Muscle of back (tissue), 11 donors: Measurements from ENCODE around the gene PLEKHG3. TPM values are rescaled to one million over a fixed set of nuclear protein-coding genes. Genes with fewer than 3 reads are reported as not detected.

Experiments
- DNase-seq, 3 donors: peaks; one replicate each; pipeline versions ENCODE4 v3.0.0 to v3.0.0-alpha.2; 2013
- polyA plus RNA-seq, 10 donors: library from polyadenylated mRNA; unstranded; fragments of 120-200 nt; gene quantifications; one replicate each; pipeline ENCODE4 v1.2.1, GENCODE V29; 2013; ENCODE audit not compliant: insufficient read length in 10 of 10

The PLEKHG3 gene
- polyA plus RNA-seq, 10 donors, result 17.4 to 34.5 (median 22.6) TPM

GRCh38 chr14:64705381-64706118, 1.3 kb downstream of the PLEKHG3 start:
- DNase-seq, result peak in 1 of 3 donors; percentile 72

GRCh38 chr14:64706119-64706592, 1.9 kb downstream of the PLEKHG3 start:
- no peak for DNase-seq

DNA sequence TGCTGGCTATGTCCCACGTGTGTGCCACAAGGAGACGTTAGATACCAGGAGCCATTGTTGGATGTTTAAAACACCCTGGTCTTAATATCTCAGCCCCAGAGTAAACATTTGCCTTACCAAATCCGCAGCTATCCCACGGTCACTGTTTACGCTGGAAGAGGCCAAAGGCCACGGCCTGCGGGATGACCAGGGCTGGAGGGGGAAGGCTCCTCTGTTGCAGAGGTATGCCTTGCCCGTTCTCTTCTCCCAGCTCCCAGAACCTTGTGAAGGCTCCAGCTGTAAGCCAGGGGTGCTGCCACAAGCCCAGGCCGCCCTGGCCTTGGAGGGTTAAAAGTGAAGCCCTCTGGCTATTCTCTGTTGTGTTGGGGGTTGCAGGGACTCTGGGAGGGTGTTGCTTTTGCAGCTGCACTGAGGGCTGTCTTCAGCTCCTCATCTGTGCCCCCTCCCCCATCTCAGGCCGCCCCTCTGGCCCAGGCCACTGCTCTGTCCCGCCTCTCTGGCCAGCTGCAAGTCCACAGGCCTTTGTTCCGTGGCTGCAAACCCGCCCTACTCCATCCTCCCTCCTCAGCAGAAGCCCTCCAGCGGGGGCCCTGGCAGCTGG, 2.5 kb downstream of the PLEKHG3 start:
- DNase-seq, result peak; percentile 60 to 93 (median 75)

GRCh38 chr14:64707661-64708060, 3.4 kb downstream of the PLEKHG3 start:
- DNase-seq, result peak in 1 of 3 donors; percentile 65

GRCh38 chr14:64708148-64709004, 4.2 kb downstream of the PLEKHG3 start:
- DNase-seq, result peak in 2 of 3 donors; percentile 51 to 67

DNA sequence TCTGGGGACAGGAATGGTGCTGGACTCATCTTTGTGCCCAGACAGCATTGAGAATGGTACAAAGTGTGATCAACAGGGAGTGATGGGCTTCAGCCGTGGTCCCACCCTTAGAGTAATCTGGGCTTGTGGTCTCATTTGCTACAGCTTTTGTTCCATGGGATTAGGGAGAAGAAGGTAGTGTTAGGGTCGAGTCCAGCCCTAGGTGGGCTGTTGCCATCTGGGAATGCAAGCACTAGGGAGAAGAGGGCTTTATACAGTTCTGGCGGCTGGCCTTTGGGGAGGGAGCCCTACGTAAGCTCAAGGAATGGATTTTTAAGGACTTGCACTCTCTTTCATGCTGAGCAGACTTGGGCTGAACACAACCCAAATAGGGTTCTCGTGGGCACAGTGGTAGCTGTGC, 4.9 kb downstream of the PLEKHG3 start:
- no peak for DNase-seq

- DNase-seq, result no peak
These were observed 6.8 kb downstream of the PLEKHG3 start for GRCh38 chr14:64711039-64711438.

GRCh38 chr14:64713677-64714076, 9.5 kb downstream of the PLEKHG3 start:
- DNase-seq, result no peak

DNA sequence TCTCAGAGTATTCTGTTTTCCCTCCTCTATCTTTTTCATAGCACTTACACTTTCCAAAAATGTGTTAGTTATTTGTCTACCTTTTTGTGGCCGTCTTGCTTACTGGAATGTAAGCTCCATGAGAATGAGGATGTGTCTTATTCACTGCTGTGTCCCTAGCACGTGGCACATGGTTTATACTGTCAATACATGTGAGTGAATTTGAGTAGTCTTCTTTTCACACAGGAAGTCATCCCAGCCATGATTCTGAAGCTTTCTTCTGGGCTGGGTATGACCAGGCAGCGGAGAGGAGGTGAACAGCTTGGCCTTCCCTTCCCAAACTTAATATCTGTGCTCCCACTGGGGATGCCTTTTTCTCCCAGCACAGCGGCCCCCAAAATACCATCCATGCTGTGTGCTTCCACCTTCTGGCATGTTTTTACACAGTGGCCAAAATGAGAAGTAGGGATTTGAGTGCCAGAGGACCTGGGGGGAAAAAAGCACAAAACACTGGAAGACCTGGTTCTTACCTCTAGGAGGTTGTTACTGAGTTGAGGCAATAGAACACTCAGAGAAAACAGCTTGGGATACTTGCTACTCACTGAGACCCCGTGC, 10.3 kb downstream of the PLEKHG3 start:
- no peak for DNase-seq

DNA sequence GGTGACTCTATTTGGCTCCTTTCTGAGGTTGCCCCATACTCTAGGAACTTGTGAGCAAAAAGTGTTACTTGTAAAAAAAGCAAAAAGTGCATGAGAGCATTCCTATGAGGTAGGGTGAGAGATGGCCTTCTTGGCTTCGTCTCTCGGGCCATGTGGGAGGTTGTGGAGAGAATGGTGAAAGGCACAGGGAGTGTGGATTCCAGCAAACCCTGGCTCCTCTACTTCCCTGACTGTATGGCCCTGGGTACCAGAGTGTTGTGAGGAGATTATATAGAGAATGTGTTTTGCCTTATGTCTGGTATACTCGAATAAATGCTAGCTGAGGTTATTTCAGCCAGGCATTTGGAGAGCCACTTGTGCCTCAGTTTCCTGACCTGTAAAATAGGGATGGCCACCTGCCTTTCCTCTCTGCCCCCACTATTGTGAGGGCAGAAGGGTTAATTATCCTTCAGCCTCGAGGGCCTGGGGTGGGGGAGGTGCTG, 11.0 kb downstream of the PLEKHG3 start:
- DNase-seq, result no peak

DNA sequence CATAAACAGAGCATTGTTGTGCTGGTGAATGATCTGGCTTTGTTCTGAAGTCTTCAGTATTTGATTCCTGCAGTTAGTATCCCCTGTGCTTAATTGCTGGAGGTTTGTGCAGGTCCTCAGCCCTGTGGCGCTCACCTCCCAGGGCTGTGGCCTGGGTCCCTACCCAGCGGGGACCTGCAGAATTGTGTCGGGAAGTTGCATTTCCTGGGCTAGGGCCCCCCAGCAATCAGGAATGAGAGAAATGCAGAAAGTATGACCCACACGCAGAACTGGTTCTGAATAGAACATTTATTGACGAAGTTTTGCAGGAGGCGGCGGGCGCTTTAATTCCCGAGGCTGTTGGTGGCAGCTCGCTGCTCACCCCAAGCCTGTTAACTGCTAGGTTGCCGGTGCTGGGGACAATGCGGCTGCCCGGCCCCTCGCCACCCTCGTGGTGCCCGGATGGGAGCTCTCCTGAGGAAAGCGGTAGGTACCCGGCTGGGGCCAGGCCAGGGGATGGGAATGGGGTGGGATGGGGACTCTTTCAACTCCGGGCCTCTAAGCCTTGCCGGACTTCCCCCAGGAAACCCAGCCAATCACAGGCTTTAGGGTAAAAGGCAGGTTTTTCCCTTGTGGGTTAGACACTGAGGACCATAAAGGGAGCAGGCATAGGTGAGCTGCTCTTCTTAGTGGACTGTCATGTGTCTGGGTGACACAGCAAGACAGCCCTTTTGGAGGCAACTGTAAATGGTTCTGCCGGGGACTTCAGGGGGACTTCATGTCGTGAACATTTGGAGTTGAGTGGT, 11.6 kb downstream of the PLEKHG3 start:
- no peak for DNase-seq

DNA sequence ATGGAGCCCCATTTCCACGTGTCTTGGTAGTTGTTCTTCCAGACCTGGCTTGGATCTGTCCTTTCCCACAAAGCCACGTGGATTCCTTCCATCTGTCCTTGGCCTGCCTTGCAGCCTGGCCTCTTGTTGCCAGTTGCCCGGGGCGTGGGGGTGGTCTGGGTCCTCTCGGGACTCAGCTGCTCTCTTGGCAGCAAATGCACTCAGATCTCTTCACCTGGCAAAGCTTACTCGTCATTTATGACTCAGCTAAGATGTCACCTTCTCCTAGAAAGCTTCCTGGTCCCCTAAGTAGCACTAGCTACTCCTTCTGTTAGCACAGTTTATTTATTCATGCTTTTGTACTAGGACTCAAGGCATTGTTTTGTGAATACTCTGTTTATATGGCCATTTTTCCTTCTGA, 13.6 kb downstream of the PLEKHG3 start:
- peak in 1 of 3 donors; percentile 28 for DNase-seq

- no peak for DNase-seq
These were observed 14.5 kb downstream of the PLEKHG3 start for GRCh38 chr14:64718762-64719161.

GRCh38 chr14:64719601-64720000, 15.4 kb downstream of the PLEKHG3 start:
- DNase-seq, result no peak

DNA sequence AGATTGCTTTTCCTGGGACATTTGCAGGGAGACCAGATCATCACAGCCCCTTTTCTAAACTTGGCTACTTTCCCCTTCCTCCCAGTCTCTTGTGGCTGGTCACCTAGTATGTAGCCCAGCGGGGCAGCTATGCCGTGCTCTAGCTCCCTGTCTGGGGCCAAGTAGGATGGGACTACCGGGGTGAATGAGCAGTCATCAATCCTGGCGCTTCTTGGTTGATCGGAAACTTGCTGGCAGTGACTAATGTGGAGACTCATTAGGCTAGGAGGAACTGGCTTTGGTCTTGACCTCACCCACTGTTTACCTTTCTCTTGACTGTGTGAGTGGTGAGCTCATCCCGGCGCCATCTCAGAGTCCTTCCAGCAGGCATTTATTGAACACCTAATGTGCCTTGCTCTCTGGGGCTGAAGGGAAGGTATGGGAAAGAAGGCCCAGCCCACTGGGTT, 15.9 kb downstream of the PLEKHG3 start:
- no peak for DNase-seq

- DNase-seq, result peak in 2 of 3 donors; percentile 47 to 80
These were observed 17.2 kb downstream of the PLEKHG3 start for GRCh38 chr14:64721391-64721791.

- DNase-seq, result no peak
These were observed 17.7 kb downstream of the PLEKHG3 start for GRCh38 chr14:64721899-64722298.

DNA sequence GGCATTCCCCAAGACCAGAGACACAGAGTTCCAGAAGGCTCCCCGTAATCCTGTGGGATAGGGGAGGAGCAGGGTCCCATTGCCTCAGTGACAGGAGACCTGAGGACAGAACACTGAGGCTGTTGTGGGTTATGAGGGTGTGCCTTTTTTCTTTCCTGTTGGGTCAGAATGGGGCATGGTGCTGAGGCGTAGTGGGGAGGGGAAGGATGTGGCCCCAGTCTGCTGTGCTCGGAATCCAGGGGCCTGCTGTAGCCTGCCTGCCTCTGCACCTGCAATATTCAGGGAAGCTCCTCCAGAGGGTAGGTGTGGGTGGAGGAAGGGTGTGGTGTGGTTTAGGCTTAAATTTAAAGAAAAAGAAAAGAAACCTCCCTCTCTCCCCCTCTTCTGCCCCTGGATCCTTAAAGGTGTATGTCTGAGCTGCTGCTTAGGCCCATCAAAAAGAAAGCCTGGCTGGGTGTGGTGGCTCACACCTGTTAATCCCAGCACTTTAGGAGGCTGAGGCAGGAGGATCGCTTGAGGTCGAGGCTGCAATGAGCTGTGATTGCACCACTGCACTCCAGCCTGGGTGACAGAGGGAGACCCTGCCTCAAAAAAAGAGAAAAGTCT, 18.7 kb downstream of the PLEKHG3 start:
- DNase-seq, result no peak

DNA sequence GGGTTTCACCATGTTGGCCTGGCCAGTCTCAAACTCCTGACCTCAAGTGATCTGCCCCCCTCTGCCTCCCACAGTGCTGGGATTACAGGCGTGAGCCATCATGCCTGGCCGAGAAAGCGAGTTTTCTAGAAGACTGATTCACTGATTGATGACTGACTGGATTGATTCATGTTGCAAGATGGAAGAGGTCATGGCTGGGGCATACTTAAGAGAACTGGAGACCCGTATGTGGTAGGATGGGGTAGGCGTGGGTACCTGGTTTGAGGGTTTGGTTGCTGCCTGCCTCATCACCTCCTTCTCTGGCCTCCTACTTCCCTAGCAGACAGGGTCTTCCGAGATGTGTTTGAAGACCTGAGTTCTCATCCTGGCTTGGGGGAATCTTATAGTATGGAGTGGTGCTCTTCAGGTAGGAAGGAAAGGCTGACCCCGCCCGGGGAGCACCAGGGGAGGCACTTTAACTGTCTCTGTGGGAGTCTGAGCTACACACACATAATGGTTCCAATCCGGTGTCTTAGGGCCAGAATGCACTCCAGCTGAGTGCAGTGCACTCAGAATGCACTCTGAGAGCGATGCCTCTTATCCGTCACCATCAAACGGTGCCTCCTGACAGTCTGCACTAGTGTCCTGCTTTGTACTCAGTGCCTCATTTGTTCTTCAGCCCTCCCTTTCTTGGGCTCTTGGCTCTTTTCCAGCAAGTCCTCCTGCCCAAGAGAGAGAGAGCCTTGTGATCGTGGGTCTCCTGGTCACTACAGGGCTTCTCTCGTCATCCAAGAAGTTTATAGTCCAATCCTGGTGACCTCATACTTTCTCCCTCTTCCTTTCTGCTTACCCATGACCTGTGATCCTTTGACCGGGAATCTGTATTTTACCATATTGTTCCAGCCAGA, 19.7 kb downstream of the PLEKHG3 start:
- DNase-seq, result no peak

DNA sequence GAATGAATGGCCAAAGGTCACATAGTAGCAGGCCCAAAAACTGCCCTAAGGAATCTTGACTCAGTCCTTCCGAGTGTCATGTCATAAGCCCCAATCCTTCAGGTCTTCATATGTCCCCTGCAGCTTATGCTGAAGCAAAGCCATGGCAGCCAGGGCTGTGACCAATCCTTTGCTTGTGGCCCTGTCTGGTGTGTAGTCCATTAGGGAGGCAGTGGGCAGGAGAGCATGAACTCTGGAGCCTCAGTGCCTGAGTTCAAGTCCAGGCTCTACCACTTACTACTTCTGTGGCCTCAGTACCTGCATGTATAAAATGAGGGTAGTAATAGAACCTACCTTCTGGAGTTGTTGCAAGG, 20.3 kb downstream of the PLEKHG3 start:
- DNase-seq, result no peak
